ENCODE results near the gene LCE2B.

- TF ChIP-seq, protein P1, sequence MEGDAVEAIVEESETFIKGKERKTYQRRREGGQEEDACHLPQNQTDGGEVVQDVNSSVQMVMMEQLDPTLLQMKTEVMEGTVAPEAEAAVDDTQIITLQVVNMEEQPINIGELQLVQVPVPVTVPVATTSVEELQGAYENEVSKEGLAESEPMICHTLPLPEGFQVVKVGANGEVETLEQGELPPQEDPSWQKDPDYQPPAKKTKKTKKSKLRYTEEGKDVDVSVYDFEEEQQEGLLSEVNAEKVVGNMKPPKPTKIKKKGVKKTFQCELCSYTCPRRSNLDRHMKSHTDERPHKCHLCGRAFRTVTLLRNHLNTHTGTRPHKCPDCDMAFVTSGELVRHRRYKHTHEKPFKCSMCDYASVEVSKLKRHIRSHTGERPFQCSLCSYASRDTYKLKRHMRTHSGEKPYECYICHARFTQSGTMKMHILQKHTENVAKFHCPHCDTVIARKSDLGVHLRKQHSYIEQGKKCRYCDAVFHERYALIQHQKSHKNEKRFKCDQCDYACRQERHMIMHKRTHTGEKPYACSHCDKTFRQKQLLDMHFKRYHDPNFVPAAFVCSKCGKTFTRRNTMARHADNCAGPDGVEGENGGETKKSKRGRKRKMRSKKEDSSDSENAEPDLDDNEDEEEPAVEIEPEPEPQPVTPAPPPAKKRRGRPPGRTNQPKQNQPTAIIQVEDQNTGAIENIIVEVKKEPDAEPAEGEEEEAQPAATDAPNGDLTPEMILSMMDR (IDR thresholded peaks at IDR 0.05): no peak
- no peak for TF ChIP-seq POLR2A (IDR thresholded peaks at IDR 0.05)
- no peak for TF ChIP-seq POLR2AphosphoS5 (IDR thresholded peaks at IDR 0.05)
- TF ChIP-seq EP300 (IDR thresholded peaks at IDR 0.05): no peak
Measured at GRCh38 chr1:152645146-152645545, 40.8 kb upstream of the LCE2B start.
